H1 (cell line): ENCODE measurements around the gene PRMT2. TPM values are rescaled to one million over a fixed set of nuclear protein-coding genes. Genes with fewer than 3 reads are reported as not detected.

Experiments
- ASH2L ChIP-seq: fragments of 200-600, 300-600 bp; sonication (generic); IDR thresholded peaks from one replicate; pipeline ENCODE4 v1.7.1; 2017; ENCODE audit warnings: low read length
- ATF3 ChIP-seq: IDR thresholded peaks from 2 replicates; pipeline ENCODE4 v1.6.1; 2011; ENCODE audit warnings: low read depth, mild to moderate bottlenecking, low read length; ENCODE audit not compliant: insufficient read depth
- BCL11A ChIP-seq, 2 experiments: IDR thresholded peaks; one replicate each; pipeline ENCODE4 v1.6.1; 2011; ENCODE audit warnings: low read depth in 2 of 2, low read length in 2 of 2, mild to moderate bottlenecking in 2 of 2
- E2F6 ChIP-seq: IDR thresholded peaks from 2 replicates; pipeline ENCODE4 v1.6.1; 2012; ENCODE audit warnings: inconsistent platforms
- KDM4A ChIP-seq: IDR thresholded peaks from one replicate; pipeline ENCODE4 v1.7.1; 2012; ENCODE audit warnings: low read depth, mild to moderate bottlenecking, moderate library complexity, low read length, inconsistent platforms; ENCODE audit not compliant: severe bottlenecking
- NRF1 ChIP-seq: IDR thresholded peaks from 2 replicates; pipeline ENCODE4 v1.6.1; 2011; ENCODE audit warnings: mild to moderate bottlenecking, low read depth, low read length, improper control_type of control experiment
- PHF8 ChIP-seq: fragments of 200-600 bp; sonication (generic); conservative IDR thresholded peaks from 2 replicates; pipeline ENCODE4 v1.7.1; 2012; ENCODE audit warnings: low read depth, mild to moderate bottlenecking, inconsistent platforms, low read length, moderate library complexity
- POLR2A ChIP-seq, 2 experiments: IDR thresholded peaks; 1 replicate in 1 of 2; 2 replicates in 1 of 2; pipeline ENCODE4 v1.6.1; 2011; ENCODE audit warnings: low read depth in 2 of 2, low read length in 2 of 2, mild to moderate bottlenecking in 2 of 2; ENCODE audit errors: control extremely low read depth in 1 of 2
- SIN3A ChIP-seq, 2 experiments: IDR thresholded peaks in 1 of 2; conservative IDR thresholded peaks in 1 of 2; 2 replicates each; pipeline ENCODE4 v1.6.1; 2011 to 2012; ENCODE audit warnings: low read length in 2 of 2, improper control_type of control experiment in 1 of 2, low read depth in 1 of 2, mild to moderate bottlenecking in 1 of 2
- TAF7 ChIP-seq: optimal IDR thresholded peaks from 2 replicates; pipeline ENCODE3; 2011; ENCODE audit warnings: low read depth, mild to moderate bottlenecking, inconsistent platforms, low read length, moderate library complexity, borderline replicate concordance
- TEAD4 ChIP-seq: IDR thresholded peaks from 2 replicates; pipeline ENCODE4 v1.6.1; 2012; ENCODE audit warnings: low read depth, low read length, inconsistent platforms, mixed read lengths
- polyA plus RNA-seq, 7 experiments: library from polyadenylated mRNA; depleted of rRNA in 3 of 7; stranded (reverse) in 5 of 7; unstranded in 2 of 7; fragments of >200 nt in 5 of 7; fragments of 200-250 nt in 2 of 7; gene quantifications; 1 replicate in 5 of 7; 2 replicates in 1 of 7; 4 replicates in 1 of 7; pipeline versions ENCODE4 v1.2.1 to v1.2.3, GENCODE V29; 2011 to 2013; ENCODE audit warnings: missing spikeins in 2 of 7, mixed read lengths in 2 of 7
- total RNA-seq: library from RNA; stranded (reverse); fragmentation: NEBNext Ultra II Directional; extraction: Animal tissue kit (Norgen Biotek cat#: 25700); gene quantifications from 2 replicates; pipeline ENCODE4 v1.2.1, GENCODE V29; 2021

The PRMT2 gene
- total and polyA plus RNA-seq, 2 of the 8 experiments (the other 6 are each of a cell fraction or from before 2014, with no cell fraction given) = 45.8 to 59.2 TPM

- peak; percentile 65 to 92; a peak in 3 of 4 replicates for TF ChIP-seq SIN3A (conservative IDR thresholded peaks at IDR 0.05 in 1 of 2, IDR thresholded peaks at IDR 0.05 in 1 of 2; ENCODE audit: low read depth in 1 of 2, low read length in 2 of 2)
- peak; percentile 93 for TF ChIP-seq KDM4A
- peak; percentile 17 for TF ChIP-seq ASH2L
- TF ChIP-seq NRF1 = peak; percentile 100
- no peak for TF ChIP-seq BCL11A (IDR thresholded peaks at IDR 0.05; ENCODE audit: low read depth in 2 of 2, low read length in 2 of 2)
- TF ChIP-seq POLR2A (IDR thresholded peaks at IDR 0.05; ENCODE audit: control extremely low read depth in 1 of 2, low read depth in 2 of 2, low read length in 2 of 2) = peak; percentile 87 to 93
- peak; percentile 53; the same call in 1 of the 2 replicates for TF ChIP-seq E2F6
- TF ChIP-seq PHF8 = peak; percentile 81
- TF ChIP-seq ATF3 = 0 out of 2 replicates have a peak, but pooled peaks have one; percentile 16
- peak; percentile 93 for TF ChIP-seq TAF7
- peak; percentile 54; the same call in 1 of the 2 replicates for TF ChIP-seq TEAD4
Measured at GRCh38 chr21:46635324-46636180, at the start of gene PRMT2 (continued).
